Suprapubic skin (tissue), 4 donors: ENCODE results near the gene AUTS2.

Experiments
- EP300 ChIP-seq: sonication (generic); formaldehyde crosslinking; IDR thresholded peaks from one replicate; pipeline ENCODE4 v1.6.1; 2017; ENCODE audit warnings: antibody characterized with exemption
- POLR2A ChIP-seq, 2 donors: fragments of 450-650 bp; IDR thresholded peaks; one replicate each; pipeline ENCODE4 v1.6.1; 2017; ENCODE audit warnings: antibody characterized with exemption in 2 of 2, mild to moderate bottlenecking in 2 of 2, moderate library complexity in 2 of 2
- POLR2AphosphoS5 ChIP-seq, 3 donors: sonication (generic); formaldehyde crosslinking; IDR thresholded peaks; one replicate each; pipeline ENCODE4 v1.6.1; 2017; ENCODE audit warnings: antibody characterized with exemption in 3 of 3
- TF ChIP-seq, protein P1 (sequence below), 2 donors: fragments of 200-600 bp in 1 of 2; fragments of 450-650 bp in 1 of 2; sonication (generic) in 1 of 2; IDR thresholded peaks; one replicate each; pipeline ENCODE4 v1.5.1; 2016 to 2019; ENCODE audit warnings: antibody characterized with exemption in 2 of 2, mild to moderate bottlenecking in 1 of 2, moderate library complexity in 1 of 2

GRCh38 chr7:70607759-70608158 is 1009.5 kb downstream of the AUTS2 start:
- TF ChIP-seq, protein P1, sequence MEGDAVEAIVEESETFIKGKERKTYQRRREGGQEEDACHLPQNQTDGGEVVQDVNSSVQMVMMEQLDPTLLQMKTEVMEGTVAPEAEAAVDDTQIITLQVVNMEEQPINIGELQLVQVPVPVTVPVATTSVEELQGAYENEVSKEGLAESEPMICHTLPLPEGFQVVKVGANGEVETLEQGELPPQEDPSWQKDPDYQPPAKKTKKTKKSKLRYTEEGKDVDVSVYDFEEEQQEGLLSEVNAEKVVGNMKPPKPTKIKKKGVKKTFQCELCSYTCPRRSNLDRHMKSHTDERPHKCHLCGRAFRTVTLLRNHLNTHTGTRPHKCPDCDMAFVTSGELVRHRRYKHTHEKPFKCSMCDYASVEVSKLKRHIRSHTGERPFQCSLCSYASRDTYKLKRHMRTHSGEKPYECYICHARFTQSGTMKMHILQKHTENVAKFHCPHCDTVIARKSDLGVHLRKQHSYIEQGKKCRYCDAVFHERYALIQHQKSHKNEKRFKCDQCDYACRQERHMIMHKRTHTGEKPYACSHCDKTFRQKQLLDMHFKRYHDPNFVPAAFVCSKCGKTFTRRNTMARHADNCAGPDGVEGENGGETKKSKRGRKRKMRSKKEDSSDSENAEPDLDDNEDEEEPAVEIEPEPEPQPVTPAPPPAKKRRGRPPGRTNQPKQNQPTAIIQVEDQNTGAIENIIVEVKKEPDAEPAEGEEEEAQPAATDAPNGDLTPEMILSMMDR (IDR thresholded peaks at IDR 0.05), result no peak
- TF ChIP-seq POLR2A (IDR thresholded peaks at IDR 0.05) (no peak), EP300 (no peak), POLR2AphosphoS5 (IDR thresholded peaks at IDR 0.05) (no peak)
